ENCODE measurements around the gene PPM1E.

- no peak for TF ChIP-seq CTCF (IDR thresholded peaks at IDR 0.05)
- no peak for TF ChIP-seq POLR2A (IDR thresholded peaks at IDR 0.05)
These were observed 3.9 kb downstream of the PPM1E start for GRCh38 chr17:58759522-58759921.

Measured in right lobe of liver (tissue), 4 donors.